D721Med (cell line): ENCODE measurements around the gene JAK1.

Experiments
- DNase-seq: peaks from one replicate; pipeline ENCODE4 v3.0.0; 2011; ENCODE audit warnings: low spot score; ENCODE audit not compliant: insufficient read length
- FAIRE-seq: peaks from 2 replicates; lab custom pipeline; 2011; peaks lifted over from hg19 to GRCh38; lab: Jason Lieb, UNC
- CTCF ChIP-seq: IDR thresholded peaks from 2 replicates; pipeline ENCODE4 v1.5.1; 2012; ENCODE audit warnings: mild to moderate bottlenecking, control low read depth; ENCODE audit not compliant: insufficient read depth; ENCODE audit errors: missing control alignments

Gene JAK1

DNA sequence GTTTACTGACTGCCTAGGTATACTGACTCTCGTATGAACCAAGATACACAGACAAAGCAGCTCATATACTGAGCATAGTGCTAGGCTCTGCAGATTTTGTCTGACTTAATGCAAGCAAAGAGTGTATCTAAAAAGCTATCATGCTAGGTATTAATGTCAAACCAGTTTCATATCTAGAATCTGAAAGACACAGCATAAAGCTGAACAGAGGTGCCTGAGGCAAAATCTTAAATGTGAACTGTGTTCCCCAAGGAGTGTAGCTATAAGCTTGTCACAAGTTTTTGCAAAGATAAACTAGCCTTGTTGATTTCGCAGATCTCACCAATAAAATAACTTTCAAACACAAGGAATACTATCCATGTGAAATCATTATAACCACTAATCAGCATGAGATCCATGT, 18.1 kb downstream of the JAK1 start:
- FAIRE-seq: no peak
- no peak for TF ChIP-seq CTCF
- DNase-seq: no peak

DNA sequence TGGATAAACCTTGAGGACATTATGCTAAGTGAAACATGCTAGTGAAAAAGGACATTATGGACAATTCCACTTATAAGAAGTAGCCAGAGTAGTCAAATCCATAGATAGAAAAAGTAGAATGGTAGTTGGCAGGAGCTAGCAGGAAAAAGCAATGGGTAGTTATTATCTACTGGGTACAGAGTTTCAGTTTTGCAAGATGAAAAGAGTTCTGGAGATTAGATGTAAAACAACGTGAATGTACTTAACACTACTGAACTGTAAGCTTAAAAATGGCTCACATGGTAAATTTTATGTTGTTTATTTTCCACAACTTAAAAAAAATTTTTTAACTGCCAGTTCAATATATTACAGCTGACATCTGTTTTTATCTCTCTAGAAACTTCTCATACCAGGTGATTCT, 19.4 kb downstream of the JAK1 start:
- no peak for FAIRE-seq
- no peak for DNase-seq
- TF ChIP-seq CTCF: no peak

- no peak for TF ChIP-seq CTCF
- FAIRE-seq (no peak), DNase-seq (no peak)
Measured at GRCh38 chr1:64944913-64945312, 21.4 kb downstream of the JAK1 start.

GRCh38 chr1:64942675-64943074, 23.7 kb downstream of the JAK1 start:
- FAIRE-seq: no peak
- no peak for TF ChIP-seq CTCF

DNA sequence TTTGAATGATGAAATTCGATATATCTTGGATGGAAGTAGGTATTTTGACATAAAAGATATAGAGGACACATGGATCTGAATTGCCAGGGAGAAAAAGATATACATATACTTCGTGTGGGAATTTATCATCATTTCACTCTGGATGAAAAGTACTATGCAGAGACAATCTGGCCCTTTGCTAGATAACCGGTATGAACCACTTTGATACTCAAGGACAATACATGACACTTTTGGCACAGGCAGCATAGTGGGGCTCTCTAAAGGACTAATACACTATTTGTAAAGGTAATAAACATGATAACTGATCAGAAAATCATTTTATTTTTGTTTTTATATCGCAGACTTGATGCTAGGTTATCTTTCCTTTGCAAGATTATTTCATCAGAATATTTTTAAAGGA, 24.2 kb downstream of the JAK1 start:
- no peak for FAIRE-seq
- DNase-seq: no peak
- no peak for TF ChIP-seq CTCF

More at GRCh38 chr1:64942675-64943074, 23.7 kb downstream of the JAK1 start:
- no peak for DNase-seq

- DNase-seq (no peak), FAIRE-seq (no peak)
- TF ChIP-seq CTCF: no peak
Measured at GRCh38 chr1:64941461-64942117, 24.8 kb downstream of the JAK1 start.

DNA sequence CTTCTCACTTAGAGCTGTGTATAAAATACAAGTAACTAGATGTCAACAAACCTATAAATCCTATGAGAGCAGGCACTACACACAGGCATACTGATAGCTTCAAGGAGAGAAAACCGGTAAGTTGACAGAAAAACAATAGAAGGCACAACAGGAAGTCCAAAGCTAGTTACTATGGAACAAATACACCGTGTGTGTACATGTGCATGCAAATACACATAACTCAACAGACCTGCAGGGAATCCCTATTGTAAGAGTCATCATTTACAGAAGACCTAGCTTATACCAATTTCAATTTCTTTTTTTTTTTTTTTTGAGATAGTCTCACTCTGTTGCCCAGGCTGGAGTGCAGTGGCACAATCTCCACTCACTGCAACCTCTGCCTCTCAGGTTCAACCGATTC, 26.3 kb downstream of the JAK1 start:
- no peak for FAIRE-seq
- TF ChIP-seq CTCF: no peak
- DNase-seq: no peak
